H1 (cell line): ENCODE results near the gene CRK.

Experiments
- CHD2 ChIP-seq: IDR thresholded peaks from 2 replicates; pipeline ENCODE4 v1.6.1; 2012; ENCODE audit warnings: low read length, improper control_type of control experiment
- PHF8 ChIP-seq: fragments of 200-600 bp; sonication (generic); conservative IDR thresholded peaks from 2 replicates; pipeline ENCODE4 v1.7.1; 2012; ENCODE audit warnings: low read depth, mild to moderate bottlenecking, inconsistent platforms, low read length, moderate library complexity
- TF ChIP-seq, protein P1 (sequence below), 3 experiments: IDR thresholded peaks; 1 replicate in 2 of 3; 2 replicates in 1 of 3; pipeline versions ENCODE4 v1.5.1 to v1.6.1; 2011; ENCODE audit warnings: low read length in 3 of 3, mild to moderate bottlenecking in 3 of 3, inconsistent platforms in 2 of 3, low read depth in 1 of 3, moderate library complexity in 1 of 3; ENCODE audit not compliant: insufficient read depth in 1 of 3; ENCODE audit errors: control extremely low read depth in 1 of 3

DNA sequence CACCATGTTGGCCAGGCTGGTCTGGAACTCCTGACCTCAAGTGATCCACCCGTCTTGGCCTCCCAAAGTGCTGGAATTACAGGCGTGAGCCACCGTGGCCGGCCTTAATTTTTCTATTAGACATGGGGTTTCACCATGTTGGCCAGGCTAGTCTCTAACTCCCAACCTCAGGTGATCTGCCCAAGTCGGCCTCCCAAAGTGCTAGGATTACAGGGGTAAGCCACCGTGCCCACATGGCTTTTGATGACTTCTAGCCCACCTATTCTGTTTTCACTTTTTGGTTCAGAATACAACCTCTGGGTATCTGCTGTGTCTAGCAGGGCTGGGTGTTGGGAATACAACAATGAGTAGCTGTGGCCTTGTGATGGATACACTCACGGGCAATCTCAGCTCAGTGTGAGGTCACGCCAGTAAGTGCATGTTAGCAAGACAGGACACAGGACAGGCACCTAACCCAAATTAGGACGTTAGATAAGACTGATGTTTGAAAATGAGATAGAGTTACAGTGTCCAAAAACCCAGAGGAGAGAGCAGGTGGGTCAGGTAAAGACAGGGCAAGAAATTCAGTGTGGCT, 41.9 kb downstream of the CRK start:
- TF ChIP-seq, protein P1, sequence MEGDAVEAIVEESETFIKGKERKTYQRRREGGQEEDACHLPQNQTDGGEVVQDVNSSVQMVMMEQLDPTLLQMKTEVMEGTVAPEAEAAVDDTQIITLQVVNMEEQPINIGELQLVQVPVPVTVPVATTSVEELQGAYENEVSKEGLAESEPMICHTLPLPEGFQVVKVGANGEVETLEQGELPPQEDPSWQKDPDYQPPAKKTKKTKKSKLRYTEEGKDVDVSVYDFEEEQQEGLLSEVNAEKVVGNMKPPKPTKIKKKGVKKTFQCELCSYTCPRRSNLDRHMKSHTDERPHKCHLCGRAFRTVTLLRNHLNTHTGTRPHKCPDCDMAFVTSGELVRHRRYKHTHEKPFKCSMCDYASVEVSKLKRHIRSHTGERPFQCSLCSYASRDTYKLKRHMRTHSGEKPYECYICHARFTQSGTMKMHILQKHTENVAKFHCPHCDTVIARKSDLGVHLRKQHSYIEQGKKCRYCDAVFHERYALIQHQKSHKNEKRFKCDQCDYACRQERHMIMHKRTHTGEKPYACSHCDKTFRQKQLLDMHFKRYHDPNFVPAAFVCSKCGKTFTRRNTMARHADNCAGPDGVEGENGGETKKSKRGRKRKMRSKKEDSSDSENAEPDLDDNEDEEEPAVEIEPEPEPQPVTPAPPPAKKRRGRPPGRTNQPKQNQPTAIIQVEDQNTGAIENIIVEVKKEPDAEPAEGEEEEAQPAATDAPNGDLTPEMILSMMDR (IDR thresholded peaks at IDR 0.05; ENCODE audit: control extremely low read depth in 1 of 3, insufficient read depth in 1 of 3, low read depth in 1 of 3, low read length in 3 of 3): no peak
- TF ChIP-seq CHD2 (no peak), PHF8 (no peak)
